NCI-H128 (cell line): Measurements from ENCODE around the gene NALCN.

Experiments
- DNase-seq: peaks from one replicate; lab custom pipeline; 2025; ENCODE audit not compliant: unreplicated experiment; lab: John Stamatoyannopoulos, UW

NALCN gene

DNA sequence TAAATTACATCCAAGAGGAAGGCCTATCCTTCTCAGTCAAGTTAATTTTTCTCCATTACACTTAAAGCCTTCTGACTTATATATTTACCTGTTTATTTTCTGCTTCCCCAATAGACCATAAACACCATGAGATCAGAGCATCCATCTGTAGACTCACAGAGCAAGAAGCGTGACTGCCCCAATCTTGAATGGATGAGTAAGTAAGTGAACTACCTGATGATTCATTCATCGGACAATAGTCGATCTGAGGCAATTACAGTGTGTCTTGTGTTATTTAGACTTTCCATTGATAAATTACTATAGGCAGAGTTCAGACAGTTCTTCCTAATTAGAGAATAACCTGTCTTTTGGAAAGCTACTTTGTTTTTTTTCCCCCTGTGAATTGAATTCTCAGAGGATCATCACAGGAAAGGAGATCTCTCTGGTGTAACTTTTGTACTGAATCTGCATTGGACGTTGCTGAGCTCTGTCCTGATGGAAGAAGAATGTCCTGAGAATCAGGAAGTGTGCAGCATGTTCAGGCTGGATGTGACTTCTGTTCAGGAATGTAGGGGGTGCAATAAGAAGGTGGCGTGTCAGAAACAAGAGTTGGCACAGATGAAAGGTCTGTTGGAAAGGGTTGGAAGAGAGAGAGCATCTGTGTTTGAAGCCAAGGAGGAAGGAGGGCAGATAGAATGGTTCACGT, 367.0 kb downstream of the NALCN start:
- DNase-seq = no peak

DNA sequence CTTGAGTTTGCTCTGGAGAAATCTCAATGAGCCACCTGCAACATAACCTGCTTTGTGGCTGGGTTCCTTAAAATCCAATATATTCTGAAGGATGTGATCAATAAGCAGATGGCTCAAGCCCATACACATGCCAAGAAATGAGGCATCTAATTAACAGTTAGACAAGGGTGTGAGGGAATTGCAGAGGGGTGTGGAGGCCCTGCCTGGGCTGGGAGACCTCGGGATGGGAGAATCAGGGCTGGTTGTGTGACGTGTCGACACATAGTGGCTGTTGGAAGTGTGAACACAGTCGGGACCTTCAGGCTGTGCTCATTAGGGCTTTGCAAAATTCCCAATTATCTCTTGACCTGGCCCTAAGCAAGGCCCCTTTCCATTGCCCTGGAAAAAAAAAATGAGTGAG, 379.8 kb downstream of the NALCN start:
- DNase-seq = no peak

DNA sequence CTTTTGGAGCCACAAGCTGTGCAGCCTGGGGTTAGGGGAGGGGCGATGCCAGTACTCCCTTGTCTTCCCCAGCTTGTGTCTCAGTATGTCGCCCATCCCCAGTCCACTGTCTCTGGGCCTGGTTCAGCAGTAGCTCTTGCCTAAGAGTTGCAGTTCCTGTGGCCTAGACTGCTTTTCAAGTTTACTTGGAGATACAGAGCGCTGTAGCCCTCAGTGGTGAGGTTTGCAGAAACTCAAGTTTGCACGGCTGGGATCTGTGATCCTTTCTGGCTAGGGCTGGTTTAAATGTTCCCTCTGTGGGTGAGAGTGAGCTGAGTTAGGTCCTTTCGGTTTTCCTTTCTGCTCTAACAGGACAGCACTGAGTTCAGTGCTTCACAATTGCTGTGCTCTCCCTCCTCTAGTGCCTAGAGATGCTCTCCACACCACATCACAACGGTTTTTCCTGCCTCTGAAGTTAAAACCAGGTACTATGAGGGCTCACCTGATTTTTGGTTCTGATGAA, 381.1 kb downstream of the NALCN start:
- no peak for DNase-seq

DNA sequence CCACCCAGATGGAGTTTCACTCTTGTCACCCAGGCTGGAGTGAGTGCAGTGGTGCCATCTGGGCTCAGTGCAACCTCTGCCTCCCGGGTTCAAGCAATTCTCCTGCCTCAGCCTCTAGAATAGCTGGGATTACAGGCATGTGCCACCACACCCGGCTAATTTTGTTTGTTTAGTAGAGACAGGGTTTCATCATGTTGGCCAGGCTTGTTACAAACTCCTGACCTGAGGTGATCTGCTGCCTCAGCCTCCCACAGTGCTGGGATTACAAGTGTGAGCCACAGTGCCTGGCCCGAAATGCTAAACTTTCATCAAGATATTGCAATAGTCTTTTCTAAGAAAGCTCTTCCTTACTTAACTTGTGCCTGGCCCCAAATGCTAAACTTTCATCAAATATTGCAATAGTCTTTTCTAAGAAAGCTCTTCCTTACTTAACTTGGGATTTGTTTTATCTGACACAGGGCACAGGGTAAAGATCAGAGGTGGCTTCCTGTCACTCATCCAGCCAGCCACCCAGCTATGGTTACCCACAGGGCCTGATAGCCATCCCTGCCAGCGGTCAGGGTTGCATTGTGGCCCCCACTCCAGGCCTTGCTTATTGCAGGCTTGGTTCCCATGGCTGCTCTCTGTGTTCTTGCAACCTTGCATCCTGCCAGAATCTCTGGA, 389.4 kb downstream of the NALCN start:
- DNase-seq = no peak

DNA sequence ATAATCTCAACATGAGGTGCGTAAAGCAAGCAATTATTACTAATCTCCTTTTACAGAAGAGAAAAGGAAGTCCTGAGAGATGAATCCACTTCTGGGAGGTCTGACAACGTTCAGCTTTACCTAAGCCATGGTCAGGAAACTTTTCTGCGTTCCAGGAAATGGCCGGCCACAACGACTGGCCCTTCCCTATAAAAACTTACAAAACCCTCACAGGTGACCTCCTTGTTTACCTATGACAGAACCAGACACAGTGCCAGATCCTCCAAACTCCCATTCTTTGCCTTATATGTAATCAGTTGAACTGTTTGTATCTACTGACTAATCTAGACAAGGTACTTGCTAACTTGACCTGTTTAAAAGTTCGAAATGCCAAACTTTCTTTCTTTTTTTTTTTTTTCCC, 390.0 kb downstream of the NALCN start:
- DNase-seq = no peak

DNA sequence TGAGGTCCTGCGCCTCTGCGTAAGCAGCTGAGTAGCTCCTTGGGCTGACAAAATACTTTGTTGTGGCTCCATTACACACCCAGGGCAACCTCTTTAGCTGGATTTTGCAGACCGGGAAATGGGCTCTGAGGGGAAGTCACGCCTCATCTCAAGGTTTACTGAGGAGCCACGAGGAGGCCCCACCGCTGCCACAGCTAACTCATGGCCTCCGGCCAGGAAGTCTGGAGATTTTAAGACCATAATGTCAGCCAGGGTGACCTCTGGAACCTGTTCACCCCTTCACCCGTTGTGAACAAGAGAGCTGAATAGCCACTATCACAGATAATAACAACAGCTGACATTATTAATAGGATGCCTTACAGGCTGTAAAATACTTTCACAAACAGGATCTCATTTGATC, 390.4 kb downstream of the NALCN start:
- no peak for DNase-seq

DNA sequence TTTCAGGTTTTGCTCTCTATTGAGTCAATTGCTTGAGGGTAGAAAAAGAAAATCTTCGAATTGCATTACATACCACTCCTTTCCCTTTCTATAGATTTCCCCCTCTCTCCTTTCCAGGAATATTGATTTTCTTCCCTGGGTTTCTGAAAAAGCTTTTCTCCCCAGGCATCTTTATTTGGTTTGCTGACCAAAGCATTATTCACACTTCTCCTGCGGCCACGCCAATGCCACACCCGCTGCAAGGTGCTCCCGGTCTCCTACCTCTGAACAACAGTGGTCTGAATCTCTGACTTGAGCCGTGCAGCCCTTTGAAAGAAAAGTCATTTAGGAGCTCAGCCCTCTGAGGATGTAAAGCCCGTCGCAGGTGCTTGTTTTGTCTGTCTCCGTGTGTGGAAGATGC, 390.8 kb downstream of the NALCN start:
- DNase-seq = no peak

DNA sequence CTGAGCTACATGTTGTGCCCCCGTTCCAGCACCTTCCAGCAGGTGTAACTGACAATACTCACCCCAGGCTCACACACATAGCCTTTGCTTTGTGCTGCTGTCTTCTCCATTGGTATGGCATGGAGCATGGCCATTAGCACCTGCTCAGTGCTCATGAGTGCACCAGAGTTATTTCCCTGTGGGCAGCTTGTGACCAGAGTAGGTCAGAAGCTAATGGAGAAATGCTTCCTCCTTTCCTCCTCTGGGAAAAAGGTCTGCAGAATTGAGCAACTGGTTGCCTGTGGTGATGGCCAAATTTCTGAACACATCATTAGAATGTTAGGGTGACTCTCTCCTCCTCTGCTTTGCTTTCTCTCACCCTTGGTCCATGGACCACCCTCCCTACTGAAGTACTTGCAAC, 397.2 kb downstream of the NALCN start:
- no peak for DNase-seq

DNA sequence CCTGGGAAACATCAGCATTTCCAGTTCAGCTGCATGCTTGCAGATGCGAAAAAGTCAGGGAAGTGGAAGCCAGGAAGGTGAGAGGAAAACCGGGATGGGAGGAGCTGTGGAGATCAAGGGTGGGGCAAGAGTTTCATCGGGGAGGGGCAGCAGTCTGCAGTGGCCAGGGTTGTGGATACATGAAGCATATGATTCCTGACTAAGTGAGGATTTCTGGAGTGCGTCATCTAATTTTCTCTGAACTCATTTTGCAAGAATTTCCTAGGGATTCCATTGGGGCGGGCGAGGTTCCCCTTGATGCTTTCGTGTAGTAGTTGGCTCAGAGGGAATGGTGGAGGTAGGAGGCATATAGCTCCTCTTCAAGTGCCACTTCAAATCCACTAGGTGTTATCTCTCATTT, 397.6 kb downstream of the NALCN start:
- DNase-seq = no peak

DNA sequence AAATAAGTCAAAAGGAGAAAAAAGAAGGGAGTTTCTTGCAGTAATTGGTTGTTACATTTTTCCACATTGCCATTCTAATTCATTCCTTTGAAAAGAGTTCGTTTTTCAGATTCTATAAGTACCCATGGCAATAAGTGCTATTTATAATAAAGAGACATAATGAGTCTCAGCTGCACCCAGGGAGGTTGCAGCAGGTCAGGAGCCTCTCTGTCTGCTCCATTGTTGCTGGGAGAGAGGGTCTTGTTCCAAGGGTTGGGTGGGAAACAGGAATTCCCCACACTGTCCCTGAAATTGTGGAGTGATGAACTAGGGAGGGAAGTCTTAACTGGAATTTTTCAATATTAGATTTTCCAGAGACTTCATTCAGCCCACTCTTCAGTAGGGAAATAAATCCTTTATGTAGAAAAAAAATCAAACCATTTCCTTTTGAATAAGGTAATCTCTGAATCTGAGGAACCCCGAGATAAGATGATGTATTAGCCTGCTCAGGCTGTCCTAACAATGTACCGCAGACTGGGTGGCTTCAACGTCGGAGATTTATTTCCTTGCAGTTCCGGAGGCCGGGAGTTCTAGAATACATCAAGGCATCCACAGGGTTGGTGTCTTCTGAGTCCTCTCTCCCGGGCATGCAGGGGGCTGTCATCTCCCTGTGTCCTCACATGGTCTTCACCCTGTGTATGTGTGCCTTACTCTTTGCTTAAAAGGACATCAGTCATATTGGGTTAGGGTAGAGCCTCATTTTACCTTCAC, 399.0 kb downstream of the NALCN start:
- no peak for DNase-seq

DNA sequence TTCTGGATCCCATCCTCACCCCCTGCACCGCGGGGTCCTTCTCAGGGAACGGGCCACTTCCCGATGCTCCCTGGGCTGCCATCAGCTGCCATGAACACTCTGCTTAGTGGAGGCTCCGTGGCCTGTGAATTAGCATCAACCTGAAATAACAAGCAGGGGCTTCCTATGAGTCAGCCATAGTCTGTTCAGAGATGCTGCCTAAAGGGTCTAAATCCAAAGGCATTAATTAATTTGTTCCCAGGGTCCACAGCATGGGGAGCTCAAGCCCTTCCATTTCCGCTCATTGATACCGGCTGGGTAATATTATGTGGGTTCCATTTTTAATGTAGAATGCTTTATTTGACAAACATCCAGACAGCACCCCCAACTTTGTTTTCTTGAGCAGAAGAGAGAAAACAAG, 399.8 kb downstream of the NALCN start:
- no peak for DNase-seq

DNA sequence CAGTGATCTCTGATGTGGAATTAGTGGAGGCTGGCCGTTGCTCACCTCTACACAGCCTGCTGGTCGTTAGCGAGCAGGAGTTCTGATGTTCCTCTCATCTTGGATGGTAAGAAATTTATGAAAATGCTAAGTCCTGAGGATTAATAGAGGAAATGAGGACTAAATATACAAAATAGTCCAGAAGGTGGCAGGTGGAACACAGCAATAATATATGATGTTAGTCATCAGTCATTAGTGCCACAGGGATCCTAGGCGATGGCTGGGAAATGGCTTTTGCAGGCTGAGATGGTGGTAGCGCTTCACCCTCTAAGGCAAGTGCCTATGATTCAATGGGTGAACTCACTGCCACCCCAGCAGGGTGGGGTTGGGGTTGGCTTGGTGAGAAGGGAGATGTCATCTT, 403.1 kb downstream of the NALCN start:
- no peak for DNase-seq

DNA sequence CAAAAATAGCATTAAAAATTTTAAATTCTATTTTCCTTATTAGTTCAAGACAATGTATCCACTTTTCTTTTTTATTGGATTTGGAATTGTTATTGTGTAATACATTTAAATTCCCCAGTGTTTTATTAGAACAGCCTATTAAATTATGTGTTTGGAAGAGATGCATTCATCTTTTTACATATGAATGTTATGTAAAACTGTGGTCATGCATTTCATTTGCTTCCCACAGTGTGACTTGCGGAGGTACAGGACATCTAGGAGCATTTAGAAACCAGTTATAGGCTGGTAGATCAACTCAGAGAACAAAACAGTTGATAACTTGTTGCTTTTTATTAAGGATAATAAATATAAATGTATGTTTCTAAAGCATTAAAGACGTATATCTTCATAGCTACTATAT, 406.2 kb downstream of the NALCN start:
- no peak for DNase-seq

DNA sequence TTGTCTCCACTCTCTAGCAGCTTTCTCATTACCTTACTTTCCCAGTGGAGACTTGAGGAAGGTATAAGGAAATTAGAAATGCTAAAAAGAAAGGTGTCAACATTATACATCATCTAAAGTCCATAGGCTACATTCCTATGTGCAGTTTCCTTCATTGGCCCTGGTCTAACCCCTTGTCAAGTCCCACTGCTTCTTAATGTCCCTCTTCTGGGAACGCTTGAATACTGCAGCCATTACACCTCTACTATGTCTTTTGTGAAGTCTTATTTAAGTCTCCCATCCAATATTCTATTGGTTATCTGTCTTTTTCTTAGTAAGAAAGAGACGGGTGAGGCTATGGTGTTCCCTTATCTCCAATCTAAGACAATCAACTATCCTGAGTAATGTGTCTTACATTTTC, 409.1 kb downstream of the NALCN start:
- DNase-seq = no peak
